BE2C (cell line): ENCODE results near the gene RBM7.
A peak's percentile ranks its signal among the peaks of the same experiment; 100 is the strongest.

Experiments used
- DNase-seq: peaks from one replicate; pipeline ENCODE4 v3.0.0-alpha.2; 2020
- H3K27me3 ChIP-seq: fragments of 250-450 bp; sonication (Bioruptor Pico); 2 replicates; pipeline ENCODE4 v1.5.1; 2020; ENCODE audit warnings: mild to moderate bottlenecking
- H3K36me3 ChIP-seq: fragments of 250-450 bp; sonication (Bioruptor Pico); 2 replicates; pipeline ENCODE4 v1.5.1; 2020; ENCODE audit warnings: mild to moderate bottlenecking
- H3K4me1 ChIP-seq: fragments of 250-450 bp; sonication (Bioruptor Pico); 2 replicates; pipeline ENCODE4 v1.5.1; 2020
- H3K4me3 ChIP-seq: 2 replicates; pipeline ENCODE4 v1.5.1; 2011; ENCODE audit warnings: low read depth, low read length
- H3K9me3 ChIP-seq: fragments of 250-450 bp; sonication (Bioruptor Pico); 2 replicates; pipeline ENCODE4 v1.5.1; 2020
- CTCF ChIP-seq: IDR thresholded peaks from 2 replicates; pipeline ENCODE4 v1.5.1; 2012; ENCODE audit warnings: mild to moderate bottlenecking, low read depth, low read length

RBM7 gene

GRCh38 chr11:114426280-114426679 lies 25.8 kb downstream of the RBM7 start:
- H3K4me3 ChIP-seq = no peak overlapping the region
- no peaks in the 10 kb centered on the region for H3K9me3 ChIP-seq
- no peak for TF ChIP-seq CTCF
- H3K27me3 ChIP-seq = no peaks in the 10 kb centered on the region
- no peak for DNase-seq
- H3K36me3 ChIP-seq = no peaks in the 10 kb centered on the region
- H3K4me1 ChIP-seq = no peaks in the 10 kb centered on the region

GRCh38 chr11:114430290-114430689 lies 29.8 kb downstream of the RBM7 start:
- TF ChIP-seq CTCF = no peak
- H3K27me3 ChIP-seq = no peaks in the 10 kb centered on the region
- H3K9me3 ChIP-seq = no peaks in the 10 kb centered on the region
- H3K4me3 ChIP-seq = no peak overlapping the region
- no peak for DNase-seq
- H3K4me1 ChIP-seq = no peaks in the 10 kb centered on the region
- no peaks in the 10 kb centered on the region for H3K36me3 ChIP-seq

- no peak for TF ChIP-seq CTCF
- Histone ChIP-seq H3K4me1 (no peaks in the 10 kb centered on the region), H3K9me3 (no peaks in the 10 kb centered on the region), H3K27me3 (no peaks in the 10 kb centered on the region), H3K36me3 (no peaks in the 10 kb centered on the region), H3K4me3 (no peak overlapping the region)
- DNase-seq = no peak
Measured at GRCh38 chr11:114432893-114433292, 32.4 kb downstream of the RBM7 start.

GRCh38 chr11:114433376-114433775 lies 32.9 kb downstream of the RBM7 start:
- Histone ChIP-seq H3K27me3 (no peaks in the 10 kb centered on the region), H3K4me1 (no peaks in the 10 kb centered on the region), H3K9me3 (no peaks in the 10 kb centered on the region), H3K4me3 (no peak overlapping the region), H3K36me3 (no peaks in the 10 kb centered on the region)
- TF ChIP-seq CTCF = no peak
- DNase-seq = no peak

- Histone ChIP-seq H3K27me3 (no peaks in the 10 kb centered on the region), H3K4me3 (no peak overlapping the region), H3K9me3 (no peaks in the 10 kb centered on the region), H3K4me1 (no peaks in the 10 kb centered on the region), H3K36me3 (no peaks in the 10 kb centered on the region)
- DNase-seq = no peak
- TF ChIP-seq CTCF = no peak
Measured at GRCh38 chr11:114438303-114438702, 37.8 kb downstream of the RBM7 start.

- no peaks in the 10 kb centered on the region for H3K9me3 ChIP-seq
- no peaks in the 10 kb centered on the region for H3K27me3 ChIP-seq
- H3K36me3 ChIP-seq = peaks cover 7% of the 10 kb centered on the region; the same call in 1 of the 2 replicates
- H3K4me3 ChIP-seq = peak within 1 kb of the TSS; percentile 93
- peak; percentile 46 for TF ChIP-seq CTCF
- peak; percentile 95 for DNase-seq
- H3K4me1 ChIP-seq = no peaks in the 10 kb centered on the region
Measured at GRCh38 chr11:114439229-114440120, 39.0 kb downstream of the RBM7 start, which contains the start of gene REXO2. REXO2 (plus strand) TSS chr11:114439467; CDS start chr11:114439529, 62 bp downstream.
